Right ventricle myocardium inferior (tissue), 1 donor: ENCODE data around the gene ERICH6. TPM values are rescaled to one million over a fixed set of nuclear protein-coding genes. Genes with fewer than 3 reads are reported as not detected.

Source experiments
- ATAC-seq: fragments of 200-7000 bp; cut with Tn5 transposase; one replicate; pipeline ENCODE4 v1.9.1; 2020; ENCODE audit warnings: mild to moderate bottlenecking, moderate library complexity
- DNase-seq: peaks from one replicate; pipeline ENCODE4 v3.0.0; 2021; ENCODE audit errors: missing footprints
- intact Hi-C: fragments of 100-400 bp; cut with DNase I; formaldehyde crosslinking; loops from one replicate; pipeline ENCODE4 v1.11.0; 2022
- long read RNA-seq: library from polyadenylated mRNA; unstranded; transcript quantifications from one replicate; pipeline ENCODE4 v2.0.0, GENCODE V29; 2021
- total RNA-seq: library from RNA; stranded (reverse); fragmentation: NEBNext Ultra II Directional; extraction: Animal tissue kit (Norgen Biotek cat#: 25700); gene quantifications from one replicate; pipeline ENCODE4 v1.2.1, GENCODE V29; 2021
- donor health status: DM: no; HTN: yes; CAD: no; lungs with severe emphysema.

The ERICH6 gene
- not detected for total RNA-seq
- long read RNA-seq, result 0 reads

DNA sequence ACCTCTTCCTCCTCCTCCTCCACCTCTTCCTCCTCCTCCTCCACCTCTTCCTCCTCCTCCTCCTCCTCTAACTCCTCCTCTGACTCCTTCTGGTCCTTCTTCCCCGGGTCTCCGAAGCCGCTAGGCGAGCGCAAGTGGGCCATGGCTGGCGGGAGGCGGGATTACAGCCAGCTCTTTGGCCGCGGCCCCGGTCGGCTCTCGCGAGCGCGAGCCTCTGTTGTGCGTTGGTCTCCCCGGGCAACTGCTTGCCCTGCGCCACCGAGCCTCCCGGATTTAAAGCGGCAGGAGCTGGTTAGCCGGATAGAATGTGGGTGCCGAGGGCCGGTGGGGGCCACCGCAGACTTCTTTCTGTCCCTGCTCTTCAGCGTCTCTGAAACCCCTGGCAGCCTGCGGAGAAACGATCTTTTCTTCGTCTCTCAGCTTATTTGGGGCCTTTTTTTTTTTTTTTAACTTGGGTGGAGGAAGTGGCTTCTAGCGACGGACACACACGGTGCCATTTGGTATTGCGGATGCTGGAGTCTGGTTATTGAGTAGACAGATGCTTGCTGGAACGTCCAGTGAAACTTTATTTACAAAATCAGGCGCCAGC, at the start of gene ERICH6:
ERICH6 (minus strand) TSS at position 165 of the 589 bp plus-strand sequence; CDS start at position 143, 22 bp downstream.
- ATAC-seq (peak; percentile 99), DNase-seq (peak; percentile 97)
- intact Hi-C loops, result loop anchor here (2.0 to 5.0 kb wide), 2 partner anchors 102 to 157 kb away; partner anchors contain the start of genes EIF2A, SELENOT and SERP1

DNA sequence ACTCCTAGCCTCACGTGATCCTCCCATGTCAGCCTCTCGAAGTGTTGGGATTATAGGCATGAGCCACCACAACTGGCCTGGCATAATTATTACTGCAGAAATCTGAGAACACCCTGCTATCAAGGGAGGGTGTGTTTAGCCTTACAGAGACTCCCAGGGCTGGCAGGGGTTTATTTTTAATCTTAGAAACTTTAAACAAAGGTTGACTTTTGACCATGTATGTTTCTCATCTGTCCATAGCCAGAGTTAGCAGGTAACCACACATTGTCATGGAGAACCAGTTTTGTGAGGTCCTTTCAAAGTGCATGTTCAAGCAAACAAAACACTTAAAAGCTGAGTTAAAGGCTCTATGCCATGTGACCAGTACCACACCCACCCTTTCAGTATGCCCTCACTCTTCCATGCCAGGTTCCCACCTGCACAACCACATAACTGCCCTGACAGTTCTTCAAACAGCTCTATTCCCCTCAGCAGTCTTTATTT, 48.1 kb upstream of the ERICH6 start:
- intact Hi-C loops, result no loop called here
- no peak for ATAC-seq
- no peak for DNase-seq

DNA sequence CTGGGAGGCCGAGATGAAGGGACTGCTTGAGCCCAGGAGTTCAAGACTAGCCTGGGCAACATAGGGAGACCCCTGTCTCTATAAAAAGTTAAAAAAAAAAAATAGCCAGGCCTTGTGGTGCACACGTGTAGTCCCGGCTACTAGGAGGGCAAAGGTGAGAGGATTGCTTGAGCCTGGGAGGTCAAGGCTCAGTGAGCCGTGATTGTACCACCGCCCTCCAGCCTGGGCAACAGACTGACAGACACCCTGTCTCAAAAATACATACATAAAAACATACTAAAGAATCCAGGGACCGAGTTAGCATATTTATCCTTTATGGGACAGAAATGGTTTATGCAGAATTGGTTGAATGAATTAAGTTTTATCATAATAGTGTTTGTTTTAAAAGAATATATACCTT, 45.5 kb upstream of the ERICH6 start:
- no peak for DNase-seq
- no peak for ATAC-seq
- intact Hi-C loops, result no loop called here

DNA sequence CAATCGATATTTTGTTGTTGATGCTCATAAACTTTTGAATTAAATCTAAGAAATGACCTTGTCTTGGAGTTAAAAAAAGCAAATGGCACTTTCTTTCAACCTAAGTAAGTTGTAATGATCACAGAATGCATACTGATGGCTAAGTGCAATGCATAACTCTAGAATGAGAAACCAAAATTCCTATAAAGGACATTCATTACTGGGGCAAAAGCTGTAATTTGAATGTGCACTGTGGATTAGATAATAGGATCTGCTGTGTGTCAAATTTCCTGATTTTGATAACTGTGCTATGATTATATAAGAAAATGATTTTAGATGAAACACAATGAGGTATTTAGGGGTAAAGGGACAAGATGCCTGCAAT, 44.9 kb upstream of the ERICH6 start:
- DNase-seq (no peak), ATAC-seq (no peak)
- intact Hi-C loops, result no loop called here

DNA sequence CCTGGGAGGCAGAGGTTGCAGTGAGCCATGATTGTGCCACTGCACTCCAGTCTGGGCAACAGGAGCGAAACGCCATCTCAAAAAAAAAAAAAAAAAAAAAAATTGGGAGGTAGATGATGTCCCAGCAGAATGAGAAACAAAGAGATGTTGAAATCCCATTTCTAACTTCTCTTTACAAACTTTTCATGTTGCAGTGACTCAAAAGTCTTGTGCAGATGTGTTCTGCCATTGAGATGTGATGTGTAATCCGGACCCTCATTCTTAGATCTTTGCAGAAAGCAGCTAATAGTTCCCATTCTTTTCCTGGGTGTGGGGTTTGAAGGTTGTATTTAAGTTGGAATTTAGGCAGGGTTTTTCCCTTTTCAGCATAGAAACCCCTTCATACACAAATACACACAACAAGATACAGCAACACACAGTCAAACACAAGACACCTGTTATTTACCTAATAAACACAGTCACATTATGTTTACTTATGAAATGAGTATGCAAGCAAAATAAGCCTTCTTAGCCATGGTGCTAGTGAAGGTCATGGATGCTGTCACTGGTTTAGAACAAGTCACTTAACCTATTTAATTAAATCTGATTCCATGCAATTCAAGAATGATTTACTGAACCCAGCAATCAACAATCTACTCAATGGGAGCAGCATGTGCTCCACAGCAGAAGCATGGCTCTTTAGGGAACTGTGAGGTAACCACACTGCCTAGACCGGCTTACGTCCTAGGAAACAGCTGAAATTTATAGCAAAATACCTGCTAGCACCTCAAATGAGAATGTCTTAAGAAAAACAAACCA, 44.4 kb upstream of the ERICH6 start:
- intact Hi-C loops, result no loop called here
- DNase-seq (no peak), ATAC-seq (no peak)

DNA sequence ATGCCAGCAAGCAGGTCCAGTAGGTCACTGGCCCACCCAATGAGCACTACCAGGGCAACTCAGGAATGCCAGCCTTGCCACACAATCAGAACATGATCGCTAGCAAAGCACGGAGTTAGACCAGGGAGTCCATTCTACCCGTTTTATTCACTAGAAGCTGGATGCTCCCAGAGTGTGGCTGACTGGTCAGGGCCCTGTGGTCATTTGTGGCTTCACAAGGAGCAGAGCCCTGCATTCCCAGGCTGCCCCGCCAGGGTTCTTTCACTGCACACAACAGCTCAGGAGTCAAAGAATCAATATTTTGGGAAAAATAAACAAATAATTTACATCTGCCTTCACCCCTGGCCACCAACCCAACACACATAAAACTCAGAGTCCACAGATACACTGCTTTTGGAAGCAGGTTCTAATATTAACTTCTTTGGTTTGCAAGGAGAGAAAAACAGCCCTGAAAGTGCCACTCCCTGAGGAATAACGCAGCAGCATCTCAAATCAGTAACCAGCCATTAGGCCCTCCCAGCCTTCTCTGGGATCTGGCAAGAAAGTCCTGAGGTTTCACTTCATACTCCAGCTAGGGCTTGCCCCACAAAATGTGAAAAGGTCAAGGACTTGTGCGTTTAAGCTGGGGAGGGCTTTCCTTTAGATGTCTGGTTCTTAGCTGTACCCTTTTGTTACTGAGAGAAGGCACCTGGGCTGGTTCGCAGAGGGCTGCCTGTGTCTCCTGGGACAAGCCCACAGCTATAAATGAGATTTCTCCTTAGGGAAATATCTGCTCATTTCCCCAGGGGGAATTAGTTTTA, 43.3 kb upstream of the ERICH6 start:
- no peak for DNase-seq
- intact Hi-C loops, result no loop called here
- no peak for ATAC-seq

DNA sequence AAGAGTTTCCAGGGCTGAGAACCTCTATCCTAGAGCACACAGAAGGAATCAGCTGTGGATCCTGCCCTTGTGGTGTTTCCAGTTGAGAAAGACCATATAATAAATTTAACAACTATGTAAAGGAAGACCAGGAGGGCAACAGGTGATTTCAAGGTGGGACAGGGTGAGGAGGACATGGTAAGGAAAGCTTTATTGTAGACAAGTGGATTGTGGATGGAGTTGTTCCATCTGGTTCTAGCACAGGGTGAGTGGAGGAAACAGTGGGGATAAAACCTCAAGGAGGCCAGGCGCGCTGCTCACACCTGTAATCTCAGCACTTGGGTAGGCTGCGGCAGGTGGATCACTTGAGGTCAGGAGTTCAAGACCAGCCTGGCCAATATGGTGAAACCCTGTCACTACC, 42.1 kb upstream of the ERICH6 start:
- ATAC-seq (no peak), DNase-seq (no peak)
- intact Hi-C loops, result no loop called here

DNA sequence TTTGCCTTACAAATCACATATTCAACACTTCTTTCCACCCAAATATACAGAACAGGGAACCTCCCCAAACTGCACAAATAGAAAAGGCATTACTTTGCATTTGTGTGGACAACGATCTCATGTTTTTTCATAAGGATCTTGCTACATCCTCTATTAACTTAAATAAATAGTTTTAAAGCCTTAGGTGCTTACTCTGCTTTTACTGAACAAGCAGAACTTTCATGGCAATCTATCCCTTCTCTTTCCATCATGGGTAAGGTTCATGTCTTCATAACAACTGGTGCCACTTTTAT, 41.1 kb upstream of the ERICH6 start:
- no peak for ATAC-seq
- DNase-seq, result no peak
- intact Hi-C loops, result no loop called here

DNA sequence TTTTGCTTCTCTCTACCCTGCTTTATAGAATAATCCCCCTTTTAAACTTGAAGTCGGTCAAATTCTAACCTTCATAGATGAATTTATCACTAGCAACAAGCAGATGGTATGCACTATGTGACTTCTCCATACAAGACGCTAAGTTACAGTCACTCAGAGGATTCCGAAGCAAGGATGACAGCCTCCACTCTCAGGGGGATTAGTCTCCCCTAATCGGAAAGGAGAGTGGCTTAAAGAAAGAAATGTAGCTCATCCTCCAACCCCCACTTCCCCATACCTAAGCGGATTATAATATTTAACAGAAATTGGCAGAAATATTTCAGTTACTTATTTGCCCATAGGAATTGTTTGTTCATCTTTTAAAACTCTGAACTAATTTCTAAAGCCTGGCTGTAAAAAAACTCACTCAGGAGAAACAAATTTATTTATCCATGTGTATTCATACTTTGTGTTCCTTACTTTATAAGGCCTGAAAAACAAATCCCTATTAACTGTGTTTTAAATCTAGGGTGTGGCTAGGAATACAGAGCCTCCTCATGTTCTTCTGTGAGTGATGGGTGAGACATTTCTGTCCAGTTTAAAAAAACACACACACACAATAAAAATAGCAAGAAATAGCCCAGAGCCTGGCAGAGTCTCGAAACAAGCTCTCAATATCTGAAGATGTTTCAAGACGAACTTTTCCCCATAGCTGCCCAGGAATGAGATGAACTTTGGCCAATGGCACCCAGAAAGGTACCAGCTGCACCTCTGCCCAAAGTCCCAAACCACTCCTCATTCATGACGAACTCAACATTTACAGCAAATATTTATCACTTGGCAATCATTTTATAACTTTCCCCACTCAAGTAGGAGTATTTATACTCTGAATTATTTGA, 40.6 kb upstream of the ERICH6 start:
- ATAC-seq (no peak), DNase-seq (no peak)
- intact Hi-C loops, result no loop called here

DNA sequence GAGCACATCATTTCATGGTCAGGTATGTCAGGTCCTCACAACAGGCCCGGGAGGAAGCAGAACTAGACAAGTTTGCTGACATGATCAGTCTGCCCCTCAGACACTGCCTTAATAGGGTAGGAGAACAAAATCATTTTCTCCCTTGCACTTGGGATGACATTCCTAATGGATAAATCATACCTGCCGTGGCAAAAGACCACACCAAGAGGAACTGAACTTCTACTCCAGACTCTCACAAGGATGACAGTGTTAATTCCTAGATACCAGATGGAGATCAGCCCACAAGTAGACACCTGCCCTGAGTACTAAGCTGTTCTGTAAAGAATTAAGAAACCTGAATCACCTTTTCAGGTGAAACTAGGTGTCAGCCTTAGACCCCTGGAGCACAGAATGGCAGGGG, 39.8 kb upstream of the ERICH6 start:
- intact Hi-C loops, result no loop called here
- ATAC-seq (no peak), DNase-seq (no peak)

DNA sequence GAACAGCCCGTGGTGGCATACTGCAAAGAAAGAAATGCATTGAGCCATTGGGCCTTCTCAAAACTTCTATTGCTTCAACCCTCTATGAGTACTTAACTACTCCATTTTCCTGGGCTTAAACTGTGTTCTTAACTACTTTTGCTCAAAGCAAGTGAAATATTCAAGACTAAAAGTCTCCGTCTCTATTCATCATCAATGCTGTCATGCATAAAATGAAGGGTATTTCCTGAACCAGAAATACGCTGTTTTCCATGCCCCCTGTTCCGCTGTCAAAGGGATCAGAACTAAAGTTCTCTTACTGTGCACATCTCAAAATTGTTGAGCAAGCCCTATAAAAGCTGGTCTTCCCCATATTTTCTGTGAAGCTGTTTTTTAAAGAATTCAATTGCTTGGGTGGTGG, 39.0 kb upstream of the ERICH6 start:
- ATAC-seq, result no peak
- DNase-seq, result no peak
- intact Hi-C loops, result no loop called here

DNA sequence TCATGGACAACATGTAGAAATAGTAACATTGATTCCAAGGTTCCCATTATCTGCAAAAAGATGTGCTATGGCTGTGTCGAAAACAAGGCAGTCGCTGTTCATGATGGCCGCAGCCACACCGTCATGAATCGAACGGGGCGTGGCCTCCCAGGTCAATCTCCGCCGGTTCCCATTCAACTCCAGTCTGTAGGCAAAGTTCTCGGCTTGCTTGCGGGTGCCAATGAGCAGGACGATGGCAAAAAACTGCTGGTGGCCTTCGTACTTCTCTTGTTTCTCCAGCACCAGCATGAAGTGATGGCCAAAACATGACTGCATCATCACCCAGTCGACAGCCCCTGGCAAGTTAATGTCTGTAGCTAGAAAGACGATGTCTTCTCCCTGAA, 38.4 kb upstream of the ERICH6 start:
- ATAC-seq (no peak), DNase-seq (no peak)
- intact Hi-C loops, result no loop called here

DNA sequence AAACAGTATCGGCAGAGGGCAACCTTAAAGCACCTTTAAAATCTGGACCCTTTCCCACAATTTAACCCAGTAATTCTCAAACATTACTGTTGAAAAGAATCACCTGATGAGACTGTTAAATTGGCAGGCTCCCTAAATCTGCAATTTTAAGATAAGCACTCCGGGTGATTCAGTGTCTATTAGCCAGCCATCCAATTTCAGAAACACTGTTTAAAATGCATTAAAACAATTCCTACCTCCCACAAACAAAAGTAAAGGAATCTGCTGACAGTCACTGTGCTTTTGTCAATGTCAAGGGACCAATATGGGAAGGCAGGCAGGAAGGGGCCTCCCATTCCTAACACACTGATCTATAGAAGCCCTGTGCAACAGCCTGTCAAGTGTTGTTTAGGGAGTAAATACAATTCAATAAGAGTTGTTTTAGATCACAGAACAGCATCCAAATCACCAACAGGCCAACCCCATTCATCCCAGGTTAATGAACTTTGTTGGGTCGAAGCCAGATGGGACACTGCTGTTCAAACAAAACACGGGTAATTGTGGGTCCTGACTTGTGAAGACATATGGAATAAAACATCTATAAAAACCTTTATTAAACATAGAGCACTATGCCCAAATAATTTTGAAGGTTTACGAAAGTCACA, 37.9 kb upstream of the ERICH6 start:
- intact Hi-C loops, result no loop called here
- ATAC-seq (no peak), DNase-seq (no peak)

DNA sequence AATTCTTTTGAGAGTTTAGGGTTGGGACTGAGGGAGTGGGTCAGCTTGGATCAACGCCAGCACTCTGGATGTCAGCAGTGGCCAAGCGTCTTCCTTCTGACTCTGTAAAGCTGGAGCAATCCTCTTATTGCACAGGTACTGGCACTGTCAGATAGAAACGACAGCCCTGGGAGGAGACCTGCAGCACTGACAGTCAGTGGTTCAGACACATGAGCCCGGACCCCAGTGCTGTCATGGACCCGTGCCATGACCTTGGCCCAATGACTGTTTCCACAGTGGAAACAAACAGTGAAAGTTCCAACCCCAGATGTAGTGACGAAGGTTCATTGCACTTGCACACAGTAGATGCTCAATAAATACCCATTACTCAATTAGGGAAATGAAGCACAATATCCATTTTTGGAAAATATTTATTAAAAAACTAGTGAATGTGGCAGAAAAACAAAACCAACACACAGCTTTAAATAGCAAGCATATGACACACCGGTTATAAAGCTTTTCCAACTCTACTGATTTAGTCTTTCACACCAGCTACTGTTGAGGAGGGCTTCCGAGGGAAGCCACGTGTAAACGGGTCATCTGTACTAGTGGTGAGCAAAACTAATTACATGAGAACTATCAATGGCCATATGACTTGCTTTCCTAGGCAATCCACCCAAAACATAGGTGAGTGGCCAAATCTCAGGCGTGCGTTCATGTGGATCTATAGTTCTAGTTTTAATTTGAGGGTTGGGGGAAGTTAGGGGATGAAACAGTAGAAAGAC, 37.2 kb upstream of the ERICH6 start:
- ATAC-seq, result no peak
- DNase-seq, result no peak
- intact Hi-C loops, result no loop called here

DNA sequence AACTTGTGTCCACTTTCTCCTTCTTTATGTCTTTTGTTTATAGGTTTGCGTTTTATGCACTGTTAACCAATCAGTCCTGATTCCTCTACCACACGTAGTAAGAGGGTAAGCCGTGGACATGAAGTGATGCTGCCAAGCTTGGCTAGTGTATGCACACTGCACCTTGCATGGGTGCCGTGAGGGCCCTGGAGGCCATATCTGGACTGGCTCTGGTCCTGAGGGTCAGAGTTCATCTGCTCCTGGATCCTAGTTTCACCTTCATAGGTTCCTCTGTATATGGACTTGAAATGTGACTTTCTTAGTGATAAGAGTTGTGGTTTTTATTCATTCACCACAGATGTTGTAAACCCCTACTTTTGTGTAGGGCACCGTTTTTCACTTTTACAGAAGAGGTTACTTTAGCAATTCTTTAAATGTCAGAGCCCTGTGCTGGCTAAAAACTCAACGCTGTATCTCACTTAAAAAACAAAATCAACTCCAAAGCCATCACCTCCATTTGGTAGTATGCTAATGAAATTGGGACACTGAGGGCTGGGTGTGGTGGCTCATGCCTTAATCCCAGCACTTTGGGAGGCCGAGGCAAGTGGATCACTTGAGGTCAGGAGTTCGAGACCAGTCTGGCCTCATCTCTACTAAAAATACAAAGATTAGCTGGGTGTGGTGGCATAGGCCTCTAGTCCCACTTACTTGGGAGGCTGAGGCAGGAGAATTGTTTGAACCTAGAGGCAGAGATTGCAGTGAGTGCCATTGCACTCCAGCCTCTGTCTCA, 36.3 kb upstream of the ERICH6 start:
- no peak for ATAC-seq
- intact Hi-C loops, result no loop called here
- DNase-seq, result no peak

DNA sequence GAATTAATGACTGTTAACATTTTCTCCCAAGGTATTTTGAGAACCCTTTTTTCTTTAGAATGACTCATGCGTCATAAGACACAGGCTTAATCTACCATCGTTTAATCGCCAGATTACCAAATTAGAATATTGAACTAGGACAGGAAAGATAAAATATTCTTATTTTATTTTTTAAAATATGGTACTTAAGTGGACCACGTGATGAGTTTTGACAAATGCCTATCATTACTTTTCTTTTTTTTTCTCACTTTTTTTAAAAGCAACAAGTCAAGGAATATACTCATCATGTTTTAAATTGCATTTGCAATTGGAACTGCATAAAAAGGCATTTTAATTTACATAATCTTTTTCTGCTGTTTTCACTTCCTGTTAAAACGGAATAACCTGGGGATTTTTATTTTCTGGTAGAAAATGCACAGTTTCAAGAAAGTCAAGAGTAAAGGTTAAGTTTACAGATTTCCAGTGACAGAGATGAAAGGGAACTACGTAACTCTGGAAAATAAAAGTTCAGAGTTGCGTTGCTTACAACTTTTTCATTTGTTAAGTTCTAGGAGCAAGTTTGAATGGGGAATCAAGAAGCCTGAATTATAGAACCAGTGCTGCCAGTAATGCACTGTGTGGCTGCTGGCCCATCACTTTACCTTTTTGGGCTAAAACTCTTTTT, 35.6 kb upstream of the ERICH6 start:
- ATAC-seq, result no peak
- DNase-seq, result no peak
- intact Hi-C loops, result no loop called here

DNA sequence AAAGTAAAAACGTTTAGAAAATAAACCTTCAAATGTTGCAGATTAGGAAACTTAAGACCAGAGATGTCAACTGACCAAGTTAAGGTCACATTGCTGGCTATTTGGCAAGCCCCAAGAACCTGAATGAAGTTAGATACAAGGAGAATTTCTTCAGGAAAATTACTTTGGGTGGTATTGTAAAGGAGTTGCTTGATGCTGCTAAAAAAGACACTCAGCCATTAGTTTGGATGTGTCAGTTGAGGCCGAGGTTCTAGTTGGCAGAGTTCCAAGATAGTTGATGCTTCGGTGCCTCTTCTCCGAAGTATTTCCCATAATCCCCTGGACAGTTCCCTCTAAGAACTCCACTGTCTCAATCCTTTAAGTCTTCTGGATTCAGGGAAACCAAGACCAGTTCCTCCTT, 35.0 kb upstream of the ERICH6 start:
- ATAC-seq, result no peak
- intact Hi-C loops, result no loop called here
- no peak for DNase-seq
